DMS114 treated with DMSO at 0.1 percent for 48 hours (cell line): ENCODE results near the gene SHISA5.
"Not testable (repeated sequence)": the region's sequence is repeated elsewhere in the genome, so short reads cannot be mapped to it uniquely, and the experiment has no call there.

Experiments used
- DNase-seq: peaks from one replicate; lab custom pipeline; 2025; ENCODE audit not compliant: unreplicated experiment; lab: John Stamatoyannopoulos, UW

Gene SHISA5, protein sequence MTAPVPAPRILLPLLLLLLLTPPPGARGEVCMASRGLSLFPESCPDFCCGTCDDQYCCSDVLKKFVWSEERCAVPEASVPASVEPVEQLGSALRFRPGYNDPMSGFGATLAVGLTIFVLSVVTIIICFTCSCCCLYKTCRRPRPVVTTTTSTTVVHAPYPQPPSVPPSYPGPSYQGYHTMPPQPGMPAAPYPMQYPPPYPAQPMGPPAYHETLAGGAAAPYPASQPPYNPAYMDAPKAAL

DNA sequence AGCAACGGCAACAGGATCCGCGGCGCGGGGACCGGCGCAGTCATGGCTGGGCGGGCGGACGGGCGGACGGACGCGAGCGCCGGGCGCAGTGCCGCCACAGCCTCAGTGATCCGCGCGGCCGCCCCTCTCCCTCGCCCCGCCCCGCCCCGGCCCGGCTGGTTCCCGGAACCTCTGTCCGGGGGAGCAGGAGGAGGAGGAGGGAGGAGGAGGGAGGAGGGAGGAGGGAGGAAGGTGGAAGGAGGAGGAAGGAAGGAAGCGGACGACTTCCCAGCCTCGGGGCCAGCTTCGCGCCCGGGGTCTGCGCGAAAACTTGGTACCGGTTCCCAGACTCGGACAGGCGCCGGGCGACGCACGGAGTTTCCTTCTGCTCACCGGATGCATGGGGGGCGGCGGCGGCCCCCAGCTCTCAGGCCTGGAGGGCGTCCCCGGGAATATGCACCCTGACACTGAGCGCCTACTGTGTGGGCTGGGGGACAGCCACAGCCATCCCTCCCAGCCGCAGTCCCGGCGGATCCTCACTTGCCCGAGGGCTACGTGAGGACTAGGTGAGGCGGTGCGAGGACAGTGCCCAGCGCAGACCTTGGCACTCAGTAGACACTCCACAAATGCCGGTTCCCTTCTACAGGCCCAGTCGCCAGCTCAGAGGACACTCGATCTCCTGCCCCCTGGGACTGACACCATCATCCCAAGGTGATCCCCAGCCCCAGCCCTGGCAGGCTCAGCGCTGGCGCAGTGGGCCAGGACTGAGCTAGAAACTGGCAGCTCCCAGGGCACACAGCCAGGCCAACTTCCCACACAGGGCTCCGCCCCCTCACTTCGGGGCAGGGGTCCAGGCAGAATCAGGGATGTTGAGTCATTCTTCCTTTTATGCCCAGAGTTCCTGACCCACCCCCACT lies at the start of gene SHISA5:
Gene SHISA5, minus strand, starts transcription at position 124 of the 896 bp plus-strand sequence. Its CDS starts 80 bp downstream, at position 44.
- no peak for DNase-seq

GRCh38 chr3:48553361-48553760 lies 49.4 kb upstream of the SHISA5 start:
- DNase-seq: no peak

DNA sequence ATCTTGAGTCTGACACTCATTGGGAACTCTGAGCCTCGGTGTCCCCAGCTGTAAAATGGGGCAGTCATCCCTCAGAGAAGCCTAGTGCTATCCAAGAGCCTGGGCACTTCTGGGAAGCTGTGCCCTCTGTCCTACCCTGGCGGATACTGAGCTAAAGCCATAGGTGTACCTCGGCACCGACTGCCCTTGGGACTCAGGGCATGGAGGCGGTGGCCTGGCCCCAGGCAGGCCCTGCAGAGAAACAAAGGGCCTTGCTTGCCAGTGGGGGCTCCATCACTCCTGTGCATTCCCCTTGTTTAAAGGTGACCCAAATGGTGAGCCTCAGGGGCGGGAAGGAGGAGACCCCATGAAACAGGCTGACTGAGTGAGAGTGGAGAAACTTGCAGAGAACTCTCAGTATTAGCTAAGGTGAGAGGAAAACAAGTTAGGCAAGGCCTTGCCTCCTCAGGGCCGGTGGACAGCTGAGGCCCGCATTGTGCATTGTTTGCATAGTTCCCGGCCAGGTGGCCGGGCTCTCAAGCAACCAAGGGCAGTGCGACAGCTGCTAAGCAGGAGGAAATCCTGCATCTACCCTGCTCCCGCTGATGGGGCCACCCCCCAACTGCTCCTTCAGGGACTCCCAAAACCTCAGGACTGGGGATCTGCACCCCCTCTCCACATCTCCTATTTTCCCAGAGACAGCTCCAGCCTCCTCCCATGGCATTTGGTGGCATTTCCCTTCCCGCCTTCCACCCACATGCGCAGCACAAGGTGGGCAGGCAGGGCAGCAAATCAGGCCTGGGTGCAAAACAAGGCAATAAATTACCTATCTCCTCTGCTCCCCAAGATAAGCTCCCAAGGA lies 48.4 kb upstream of the SHISA5 start:
- no peak for DNase-seq

DNA sequence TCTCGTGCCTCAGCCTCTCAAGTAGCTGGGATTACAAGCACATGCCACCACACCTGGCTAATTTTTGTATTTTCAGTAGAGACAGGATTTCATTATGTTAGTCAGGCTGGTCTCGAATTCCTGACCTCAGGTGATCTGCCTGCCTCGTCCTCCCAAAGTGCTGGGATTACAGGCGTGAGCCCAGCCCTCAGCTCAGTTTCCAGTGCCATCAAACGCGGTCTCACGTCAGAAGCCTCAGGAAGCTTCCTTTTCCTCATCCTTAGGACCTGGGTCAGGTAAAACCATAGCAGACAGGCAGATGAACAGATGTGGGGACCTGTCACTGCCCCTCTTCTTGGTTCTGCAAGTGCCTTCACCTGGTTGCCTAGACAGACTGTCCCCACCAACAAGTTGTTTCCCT lies 47.7 kb upstream of the SHISA5 start:
- DNase-seq: not testable (repeated sequence)

GRCh38 chr3:48548729-48549705 lies 45.0 kb upstream of the SHISA5 start:
- DNase-seq: peak; percentile 36

DNA sequence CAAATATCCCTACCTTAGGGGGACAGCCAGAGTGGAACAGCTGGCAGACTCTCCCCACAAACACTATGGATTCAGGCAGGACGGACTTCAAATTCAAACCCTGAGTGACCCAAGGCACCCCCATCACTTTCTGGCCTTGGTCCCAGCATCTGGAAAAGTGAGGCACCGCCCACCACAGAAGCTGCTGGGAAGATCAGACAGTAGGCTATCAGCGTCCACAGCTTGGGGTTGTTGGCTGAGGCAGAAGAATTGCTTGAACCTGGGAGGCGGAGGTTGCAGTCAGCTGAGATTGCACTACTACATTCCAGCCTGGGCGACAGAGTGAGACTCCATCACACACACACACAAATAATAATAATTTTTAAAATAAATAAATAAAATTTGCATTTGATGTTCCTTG lies 44.2 kb upstream of the SHISA5 start:
- DNase-seq: no peak

DNA sequence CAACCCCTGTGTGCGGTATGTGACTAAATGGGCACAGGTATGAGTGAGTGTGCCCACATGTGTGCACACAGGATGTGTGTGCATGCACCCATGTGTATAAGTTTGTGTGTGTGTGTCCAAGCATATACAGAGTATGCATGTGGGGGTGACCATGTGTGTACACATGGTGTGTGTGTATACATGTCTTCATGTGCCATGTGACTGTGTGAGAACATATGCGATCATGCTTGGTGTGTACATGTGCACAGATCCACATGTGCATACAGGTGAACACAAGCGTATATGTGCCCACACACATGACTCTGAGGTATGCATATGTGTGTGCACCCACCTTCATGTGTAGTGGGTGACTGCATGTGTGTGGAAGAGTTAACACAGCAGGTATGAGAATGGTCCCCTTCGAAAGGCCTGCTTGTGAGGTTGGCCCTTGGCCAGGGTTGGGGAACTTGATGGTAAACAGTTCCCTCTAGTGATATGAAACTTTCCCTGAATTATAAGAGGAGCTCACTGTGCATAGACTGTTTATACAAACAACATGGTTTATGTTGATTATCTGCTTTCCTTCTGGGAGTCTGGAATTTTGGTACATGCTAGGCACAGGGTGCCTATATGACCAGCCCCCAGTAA lies 42.3 kb upstream of the SHISA5 start:
- DNase-seq: no peak

- no peak for DNase-seq
Observed at GRCh38 chr3:48544141-48544540, 40.2 kb upstream of the SHISA5 start.

DNA sequence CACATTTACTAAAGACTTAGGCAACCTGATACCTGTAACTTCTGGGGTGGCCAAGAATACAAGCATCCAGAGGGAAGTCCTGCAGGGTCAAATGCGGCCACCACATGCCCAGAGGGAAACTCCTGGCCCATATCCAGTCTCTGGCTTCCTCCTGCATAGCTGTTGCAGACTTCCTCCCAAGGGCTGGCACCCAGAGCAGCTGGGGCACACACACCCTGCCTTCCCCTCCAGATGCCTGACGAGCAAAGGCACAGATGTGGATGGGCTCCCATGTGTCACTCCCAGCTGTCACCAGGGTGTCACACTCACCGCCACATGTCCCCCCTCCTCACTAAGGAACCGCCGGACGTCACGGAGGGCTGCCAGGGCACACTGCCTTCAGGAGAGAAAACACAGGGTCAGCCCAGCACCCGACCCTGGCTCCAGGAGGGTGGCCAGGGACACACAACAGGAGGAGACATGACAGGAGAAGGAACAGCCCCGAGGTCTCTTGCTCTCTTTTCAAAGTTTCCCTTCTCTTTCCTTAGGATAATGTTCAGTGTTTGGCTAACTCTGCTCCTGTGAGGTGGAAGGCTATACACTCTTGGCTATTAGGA lies 39.4 kb upstream of the SHISA5 start:
- DNase-seq: no peak

DNA sequence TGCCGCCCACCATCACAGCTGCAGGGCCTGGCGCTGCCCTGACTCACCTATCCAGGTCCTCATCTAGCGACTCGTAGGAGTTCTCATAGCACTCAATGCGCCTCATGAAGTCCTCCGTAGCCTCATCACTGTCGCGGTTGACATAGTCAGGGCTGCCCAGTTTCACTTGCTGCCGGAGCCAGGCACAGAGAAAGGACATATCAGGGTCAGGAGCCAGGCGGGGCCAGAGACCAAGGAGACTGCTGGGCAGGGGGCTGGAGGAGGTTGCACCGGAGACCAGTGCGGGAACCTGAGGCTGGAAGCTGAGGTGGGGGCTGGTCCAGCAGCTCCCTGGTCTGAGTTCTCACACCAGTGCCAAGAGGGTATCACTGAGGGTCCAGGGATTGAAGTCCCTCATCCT lies 34.5 kb upstream of the SHISA5 start:
- DNase-seq: no peak

- DNase-seq: no peak
Observed at GRCh38 chr3:48536785-48537184, 32.8 kb upstream of the SHISA5 start.

DNA sequence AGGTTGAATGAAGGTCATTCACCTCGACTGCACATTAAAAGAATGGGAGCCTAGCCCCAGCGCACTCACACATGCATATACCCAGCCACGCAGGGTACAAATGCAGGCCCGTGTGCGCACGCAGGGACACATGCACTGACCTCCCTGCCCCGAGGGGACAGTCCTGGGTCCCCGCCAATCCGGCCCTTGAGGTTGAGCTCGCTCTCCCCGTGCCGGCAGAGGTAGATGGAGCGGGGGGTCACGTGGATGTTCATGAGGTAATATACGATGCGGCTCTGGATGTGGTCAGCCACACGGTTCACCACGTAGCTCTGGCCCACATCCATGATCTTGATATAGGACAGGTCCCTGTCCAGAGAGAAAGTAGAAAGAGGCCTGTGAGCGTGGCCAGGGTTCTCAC lies 32.1 kb upstream of the SHISA5 start:
- no peak for DNase-seq

GRCh38 chr3:48535578-48535977 lies 31.6 kb upstream of the SHISA5 start:
- DNase-seq: no peak

DNA sequence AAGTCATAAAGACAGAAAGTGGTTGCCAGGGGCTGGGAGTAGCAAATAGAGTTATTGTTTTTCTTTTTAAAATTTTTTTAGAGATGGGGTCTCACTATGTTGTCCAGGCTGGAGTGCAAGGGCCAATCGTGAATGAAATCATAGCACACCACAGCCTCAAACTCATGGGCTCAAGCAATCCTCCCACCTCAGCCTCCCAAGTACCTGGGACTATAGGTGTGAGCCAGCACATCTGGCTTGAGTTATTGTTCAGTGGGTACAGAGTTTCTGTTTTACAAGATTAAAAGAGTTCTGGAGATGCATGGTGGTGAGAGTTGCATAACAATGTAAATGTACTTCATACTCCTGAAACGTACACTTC lies 29.0 kb upstream of the SHISA5 start:
- DNase-seq: no peak

- DNase-seq: no peak
Observed at GRCh38 chr3:48532271-48532976, 28.4 kb upstream of the SHISA5 start.

- DNase-seq: not testable (repeated sequence)
Observed at GRCh38 chr3:48530701-48531100, 26.7 kb upstream of the SHISA5 start.

DNA sequence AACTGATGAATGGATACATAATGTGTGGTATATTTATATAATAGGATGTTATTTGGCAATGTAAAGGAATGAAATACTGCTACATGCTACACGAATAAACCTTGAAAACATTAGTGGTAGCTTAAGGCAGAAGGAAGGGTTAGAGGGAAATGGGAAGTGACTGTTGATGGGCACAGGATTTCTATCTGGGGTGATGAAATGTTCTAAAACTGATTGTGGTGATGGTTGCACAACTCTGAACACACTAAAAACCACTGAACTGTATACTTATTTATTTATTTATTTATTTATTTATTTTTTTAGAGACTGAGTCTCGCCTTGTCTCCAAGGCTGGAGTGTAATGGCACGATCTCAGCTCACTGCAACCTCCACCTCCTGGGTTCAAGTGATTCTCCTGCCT lies 24.8 kb upstream of the SHISA5 start:
- DNase-seq: no peak

- no peak for DNase-seq
Observed at GRCh38 chr3:48528048-48528447, 24.1 kb upstream of the SHISA5 start.

- DNase-seq: no peak
Observed at GRCh38 chr3:48524970-48525369, 21.0 kb upstream of the SHISA5 start.
